ENCODE data around the gene SPRYD3.
A peak's percentile ranks its signal among the peaks of the same experiment; 100 is the strongest.

SPRYD3 gene

DNA sequence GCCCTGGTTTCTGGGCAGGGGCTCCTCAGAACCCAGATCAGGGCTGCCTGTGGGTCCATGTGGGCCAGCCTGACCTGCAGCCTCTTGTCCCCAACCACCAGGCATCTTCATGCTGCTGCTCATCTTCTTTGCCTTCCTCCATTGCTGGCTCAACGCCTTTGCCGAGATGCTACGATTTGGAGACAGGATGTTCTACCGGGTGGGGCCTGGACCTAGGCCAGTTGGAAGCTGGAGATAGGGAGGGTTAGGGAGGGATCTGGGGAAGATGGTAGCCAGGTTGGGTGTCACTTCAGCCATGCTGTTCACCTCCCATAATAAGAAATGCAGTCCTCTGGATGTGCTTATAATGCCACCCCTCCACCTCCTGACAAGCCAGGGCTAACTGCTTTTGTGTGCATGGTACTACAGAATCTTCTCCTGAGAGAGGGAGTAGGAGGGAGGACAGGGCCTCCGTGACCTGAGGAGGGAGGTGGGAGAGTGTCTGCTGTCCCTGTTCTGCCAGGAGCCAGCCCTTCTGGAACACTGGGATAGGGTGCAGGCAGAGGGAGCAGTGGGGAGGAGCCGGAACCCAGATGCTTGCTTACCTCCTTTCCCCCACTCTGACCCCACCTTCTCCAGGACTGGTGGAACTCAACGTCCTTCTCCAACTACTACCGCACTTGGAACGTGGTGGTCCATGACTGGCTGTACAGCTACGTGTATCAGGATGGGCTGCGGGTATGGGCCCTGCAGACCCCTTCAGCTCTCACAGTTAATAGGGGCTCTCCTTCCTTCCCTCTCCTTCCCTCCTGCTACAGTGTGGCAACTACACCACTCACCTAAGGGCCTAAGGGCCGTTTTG lies 41.7 kb upstream of the SPRYD3 start:
- Histone ChIP-seq H3K4me3 (no peak overlapping the region), H3K4me1 (peaks cover 0 to 22% (median 7%) of the 10 kb centered on the region in 4 donors), H3K9me3 (no peaks in the 10 kb centered on the region), H3K27me3 (no peaks in the 10 kb centered on the region), H3K27ac (no peak overlapping the region), H3K36me3 (no peaks in the 10 kb centered on the region)
- TF ChIP-seq, protein P1, sequence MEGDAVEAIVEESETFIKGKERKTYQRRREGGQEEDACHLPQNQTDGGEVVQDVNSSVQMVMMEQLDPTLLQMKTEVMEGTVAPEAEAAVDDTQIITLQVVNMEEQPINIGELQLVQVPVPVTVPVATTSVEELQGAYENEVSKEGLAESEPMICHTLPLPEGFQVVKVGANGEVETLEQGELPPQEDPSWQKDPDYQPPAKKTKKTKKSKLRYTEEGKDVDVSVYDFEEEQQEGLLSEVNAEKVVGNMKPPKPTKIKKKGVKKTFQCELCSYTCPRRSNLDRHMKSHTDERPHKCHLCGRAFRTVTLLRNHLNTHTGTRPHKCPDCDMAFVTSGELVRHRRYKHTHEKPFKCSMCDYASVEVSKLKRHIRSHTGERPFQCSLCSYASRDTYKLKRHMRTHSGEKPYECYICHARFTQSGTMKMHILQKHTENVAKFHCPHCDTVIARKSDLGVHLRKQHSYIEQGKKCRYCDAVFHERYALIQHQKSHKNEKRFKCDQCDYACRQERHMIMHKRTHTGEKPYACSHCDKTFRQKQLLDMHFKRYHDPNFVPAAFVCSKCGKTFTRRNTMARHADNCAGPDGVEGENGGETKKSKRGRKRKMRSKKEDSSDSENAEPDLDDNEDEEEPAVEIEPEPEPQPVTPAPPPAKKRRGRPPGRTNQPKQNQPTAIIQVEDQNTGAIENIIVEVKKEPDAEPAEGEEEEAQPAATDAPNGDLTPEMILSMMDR (IDR thresholded peaks at IDR 0.05): no peak
- DNase-seq: no peak
- intact Hi-C loops (cut with DNase I; ENCODE audit: low total_unique reads): no loop called here

DNA sequence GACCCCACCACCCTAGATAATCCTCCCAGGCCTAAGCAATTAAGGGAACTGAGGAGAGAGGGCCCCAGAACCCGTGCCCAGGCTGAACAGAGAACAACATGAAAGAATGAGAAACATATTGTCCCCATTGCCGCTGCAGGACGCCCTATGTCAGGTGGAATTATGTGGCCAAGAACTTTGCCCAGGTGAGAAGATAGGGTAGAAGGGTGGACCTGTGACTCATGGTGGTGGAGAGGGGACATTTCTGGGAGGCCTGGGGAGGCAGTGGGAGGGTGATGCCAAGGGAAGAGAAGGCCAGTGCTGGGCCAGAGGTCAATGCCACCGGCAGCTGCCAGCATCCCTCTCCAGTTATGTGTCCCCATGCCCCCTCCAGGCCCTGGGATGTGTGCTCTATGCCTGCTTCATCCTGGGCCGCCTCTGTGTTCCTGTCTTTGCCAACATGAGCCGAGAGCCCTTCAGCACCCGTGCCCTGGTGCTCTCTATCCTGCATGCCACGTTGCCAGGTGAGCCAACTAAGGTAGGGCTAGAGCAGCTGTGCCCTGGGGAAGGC lies 39.6 kb upstream of the SPRYD3 start:
- H3K36me3 ChIP-seq: no peaks in the 10 kb centered on the region
- peaks cover 0 to 37% (median 12%) of the 10 kb centered on the region in 4 donors for H3K4me1 ChIP-seq
- no peak overlapping the region for H3K27ac ChIP-seq
- TF ChIP-seq, protein P1 (IDR thresholded peaks at IDR 0.05): no peak
- H3K27me3 ChIP-seq: no peaks in the 10 kb centered on the region
- DNase-seq: no peak
- intact Hi-C loops (cut with DNase I; ENCODE audit: low total_unique reads): loop anchor here (5.0 kb wide), 1 partner anchor 33 kb away; no protein-coding TSS in a partner anchor
- no peak overlapping the region for H3K4me3 ChIP-seq
- H3K9me3 ChIP-seq: no peaks in the 10 kb centered on the region

DNA sequence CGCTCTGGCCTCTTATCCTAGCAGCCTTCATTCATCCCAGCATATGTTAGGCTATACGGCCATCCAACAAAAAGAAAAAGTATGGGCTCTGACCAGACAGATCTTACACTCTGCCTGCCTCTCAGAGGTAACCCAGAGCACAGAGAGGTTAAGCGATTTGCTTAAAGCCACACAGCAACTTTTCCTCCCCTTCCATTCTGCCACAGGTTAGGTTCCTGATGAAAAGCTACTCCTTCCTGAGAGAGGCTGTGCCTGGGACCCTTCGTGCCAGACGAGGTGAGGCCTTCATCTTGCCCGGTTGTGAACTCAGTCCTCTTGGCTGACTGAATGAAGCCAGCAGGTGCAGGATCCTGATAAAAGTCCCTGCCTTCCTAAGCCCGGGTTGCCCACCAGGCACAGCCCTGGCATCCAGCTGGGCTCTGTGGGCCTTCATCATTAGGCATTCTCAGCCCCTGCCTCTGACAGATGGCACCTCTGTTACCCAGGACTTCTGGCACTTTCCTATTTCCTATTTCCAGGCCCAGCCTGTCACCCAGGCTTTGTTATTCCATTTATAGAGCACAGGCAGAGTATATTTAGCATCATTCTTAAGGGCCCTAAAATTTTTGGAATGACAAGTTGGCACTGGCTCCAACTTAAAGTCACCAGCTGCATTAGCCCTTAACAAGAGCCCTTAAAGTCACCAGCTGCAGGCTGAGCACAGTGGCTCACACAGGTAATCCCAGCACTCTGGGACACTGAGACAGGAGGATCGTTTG lies 36.9 kb upstream of the SPRYD3 start:
- no peaks in the 10 kb centered on the region for H3K27me3 ChIP-seq
- intact Hi-C loops (cut with DNase I; ENCODE audit: low total_unique reads): loop anchor here (5.0 kb wide), 1 partner anchor 36 kb away; no protein-coding TSS in a partner anchor
- H3K4me3 ChIP-seq: no peak overlapping the region
- H3K9me3 ChIP-seq: no peaks in the 10 kb centered on the region
- no peaks in the 10 kb centered on the region for H3K36me3 ChIP-seq
- no peak for DNase-seq
- TF ChIP-seq, protein P1 (IDR thresholded peaks at IDR 0.05): no peak
- H3K4me1 ChIP-seq: peaks cover 0 to 37% (median 12%) of the 10 kb centered on the region in 4 donors
- peak overlapping the region; percentile 78 to 80 for H3K27ac ChIP-seq

DNA sequence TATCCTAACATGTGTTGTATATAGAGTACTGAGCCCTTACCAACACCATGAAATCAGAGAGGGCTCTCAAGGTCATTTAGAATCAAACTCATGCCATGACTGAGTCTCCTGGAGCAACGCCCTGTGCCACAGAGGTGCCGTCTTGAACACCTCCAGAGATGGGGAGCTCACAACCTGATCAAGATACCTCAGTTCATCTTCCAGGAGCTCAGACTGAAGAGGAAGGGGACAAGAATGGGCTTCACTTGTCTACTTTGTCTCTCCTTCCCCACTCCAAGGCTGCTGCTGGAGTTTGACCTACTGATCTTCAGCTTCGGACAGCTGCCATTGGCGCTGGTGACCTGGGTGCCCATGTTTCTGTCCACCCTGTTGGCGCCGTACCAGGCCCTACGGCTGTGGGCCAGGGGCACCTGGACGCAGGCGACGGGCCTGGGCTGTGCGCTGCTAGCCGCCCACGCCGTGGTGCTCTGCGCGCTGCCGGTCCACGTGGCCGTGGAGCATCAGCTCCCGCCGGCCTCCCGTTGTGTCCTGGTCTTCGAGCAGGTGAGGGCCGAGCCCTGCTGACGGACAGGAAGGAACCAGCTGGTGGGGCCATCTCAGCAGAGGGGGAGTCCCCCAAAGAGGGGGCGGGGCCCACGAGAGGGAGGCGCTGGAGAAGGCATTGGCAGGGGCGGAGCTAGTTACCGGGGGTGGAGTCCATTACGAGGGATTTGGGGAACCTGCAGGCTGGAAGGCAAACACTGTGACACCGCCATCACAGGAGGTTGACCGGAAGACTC lies 36.1 kb upstream of the SPRYD3 start:
- Histone ChIP-seq H3K4me3 (no peak overlapping the region), H3K4me1 (peaks cover 0 to 37% (median 12%) of the 10 kb centered on the region in 4 donors), H3K27ac (peak overlapping the region; percentile 78 to 80), H3K36me3 (no peaks in the 10 kb centered on the region), H3K9me3 (no peaks in the 10 kb centered on the region), H3K27me3 (no peaks in the 10 kb centered on the region)
- TF ChIP-seq, protein P1 (IDR thresholded peaks at IDR 0.05): no peak
- DNase-seq: no peak
- intact Hi-C loops (cut with DNase I; ENCODE audit: low total_unique reads): loop anchor here (5.0 kb wide), 1 partner anchor 37 kb away; no protein-coding TSS in a partner anchor

DNA sequence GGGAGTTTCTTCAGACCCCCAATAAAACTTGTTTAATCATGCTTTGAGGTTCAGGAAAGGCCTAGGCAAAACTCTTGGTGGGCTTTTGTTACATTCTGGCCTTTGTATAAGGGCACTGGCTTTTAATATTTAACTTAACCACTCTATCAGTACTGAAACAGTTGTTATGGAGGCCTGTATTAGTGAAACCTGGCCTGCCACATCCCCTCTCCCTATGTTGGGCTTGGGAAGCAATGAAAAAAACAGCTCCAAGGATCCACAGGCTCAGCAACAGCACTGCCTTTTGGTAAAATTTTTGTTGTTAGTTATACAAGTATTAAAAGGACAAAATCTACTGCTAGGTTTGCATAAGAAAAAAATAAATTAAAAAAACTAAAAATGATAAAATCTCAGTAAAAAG lies 34.8 kb upstream of the SPRYD3 start:
- Histone ChIP-seq H3K4me3 (no peak overlapping the region), H3K27ac (peak overlapping the region; percentile 78 to 80), H3K27me3 (no peaks in the 10 kb centered on the region), H3K9me3 (no peaks in the 10 kb centered on the region), H3K36me3 (no peaks in the 10 kb centered on the region), H3K4me1 (peaks cover 0 to 37% (median 12%) of the 10 kb centered on the region in 4 donors)
- intact Hi-C loops (cut with DNase I; ENCODE audit: low total_unique reads): no loop called here
- DNase-seq: no peak
- TF ChIP-seq, protein P1 (IDR thresholded peaks at IDR 0.05): no peak

Measured in tibial artery (tissue), 4 donors.